Trophoblast cell (in vitro differentiated cells and primary cell): Measurements from ENCODE around the gene PIGU.

Experiments
- DNase-seq, 2 donors: peaks; one replicate each; pipeline ENCODE4 v3.0.0-alpha.2; 2016
- H2AFZ ChIP-seq: 2 replicates; pipeline ENCODE4 v1.6.1; 2013; ENCODE audit warnings: low read length, moderate library complexity, mild to moderate bottlenecking; ENCODE audit not compliant: insufficient read depth, poor library complexity
- H2AK5ac ChIP-seq: 2 replicates; pipeline ENCODE4 v1.6.1; 2013; ENCODE audit warnings: mild to moderate bottlenecking, low read length
- H2BK120ac ChIP-seq: 2 replicates; pipeline ENCODE4 v1.6.1; 2013; ENCODE audit warnings: low read length, mild to moderate bottlenecking, moderate library complexity; ENCODE audit not compliant: insufficient read depth, poor library complexity
- H2BK12ac ChIP-seq: 2 replicates; pipeline ENCODE4 v1.6.1; 2013; ENCODE audit warnings: mild to moderate bottlenecking, low read length, moderate library complexity
- H2BK5ac ChIP-seq: 2 replicates; pipeline ENCODE4 v1.6.1; 2013; ENCODE audit warnings: low read length, low read depth, moderate library complexity, mild to moderate bottlenecking; ENCODE audit not compliant: poor library complexity
- H3K14ac ChIP-seq: 2 replicates; pipeline ENCODE4 v1.6.1; 2013; ENCODE audit warnings: mild to moderate bottlenecking, low read length
- H3K18ac ChIP-seq: 2 replicates; pipeline ENCODE4 v1.6.1; 2013; ENCODE audit warnings: mild to moderate bottlenecking, low read length
- H3K23ac ChIP-seq: 2 replicates; pipeline ENCODE4 v1.6.1; 2013; ENCODE audit warnings: low read length
- H3K27ac ChIP-seq: 2 replicates; pipeline ENCODE4 v1.5.1; 2013; ENCODE audit warnings: low read depth, mild to moderate bottlenecking, inconsistent platforms, low read length, moderate library complexity
- H3K27me3 ChIP-seq: 2 replicates; pipeline ENCODE4 v1.6.1; 2013; ENCODE audit warnings: inconsistent platforms, mild to moderate bottlenecking, low read length, moderate library complexity; ENCODE audit not compliant: insufficient read depth
- H3K36me3 ChIP-seq, 2 experiments: 1 replicate in 1 of 2; 2 replicates in 1 of 2; pipeline ENCODE4 v1.6.1; 2013; ENCODE audit warnings: low read length in 2 of 2, mild to moderate bottlenecking in 2 of 2, moderate library complexity in 1 of 2; ENCODE audit not compliant: insufficient read depth in 2 of 2, control insufficient read depth in 1 of 2
- H3K4ac ChIP-seq: 2 replicates; pipeline ENCODE4 v1.6.1; 2013; ENCODE audit warnings: low read depth, mild to moderate bottlenecking, low read length, moderate library complexity
- H3K4me1 ChIP-seq, 2 experiments: 1 replicate in 1 of 2; 2 replicates in 1 of 2; pipeline ENCODE4 v1.6.1; 2013; ENCODE audit warnings: low read length in 2 of 2, mild to moderate bottlenecking in 2 of 2, moderate library complexity in 1 of 2; ENCODE audit not compliant: insufficient read depth in 2 of 2, control insufficient read depth in 1 of 2
- H3K4me2 ChIP-seq: 2 replicates; pipeline ENCODE4 v1.6.1; 2013; ENCODE audit warnings: inconsistent platforms, mild to moderate bottlenecking, low read length, moderate library complexity
- H3K4me3 ChIP-seq: 2 replicates; pipeline ENCODE4 v1.5.1; 2013; ENCODE audit warnings: mild to moderate bottlenecking, low read depth, low read length, inconsistent platforms
- H3K79me1 ChIP-seq: one replicate; pipeline ENCODE4 v1.6.1; 2013; ENCODE audit warnings: low read length
- H3K79me2 ChIP-seq: 2 replicates; pipeline ENCODE4 v1.6.1; 2013; ENCODE audit warnings: low read length, mild to moderate bottlenecking; ENCODE audit not compliant: control insufficient read depth, insufficient read depth, poor library complexity
- H3K9ac ChIP-seq: 2 replicates; pipeline ENCODE4 v1.6.1; 2013; ENCODE audit warnings: mild to moderate bottlenecking, low read length
- H3K9me3 ChIP-seq: 2 replicates; pipeline ENCODE4 v1.6.1; 2013; ENCODE audit warnings: low read depth, mild to moderate bottlenecking, control low read depth, inconsistent platforms, low read length; ENCODE audit not compliant: insufficient read depth
- H4K12ac ChIP-seq: 2 replicates; pipeline ENCODE4 v1.6.1; 2013; ENCODE audit warnings: low read depth, mild to moderate bottlenecking, low read length, moderate library complexity
- H4K8ac ChIP-seq: 2 replicates; pipeline ENCODE4 v1.6.1; 2013; ENCODE audit warnings: low read depth, mild to moderate bottlenecking, low read length, moderate library complexity
- H4K91ac ChIP-seq: one replicate; pipeline ENCODE4 v1.6.1; 2013; ENCODE audit warnings: low read depth, mild to moderate bottlenecking, low read length, moderate library complexity
- WGBS: extraction: QIAGEN DNeasy Blood & Tissue Kit; methylation state at CpG from one replicate; pipeline ENCODE4 v1.1.7; 2013; ENCODE audit warnings: missing lambda C conversion rate; ENCODE audit not compliant: insufficient read length, insufficient coverage; ENCODE audit errors: extremely low coverage; 5-methylcytosine and 5-hydroxymethylcytosine counted together

The PIGU gene

GRCh38 chr20:34647737-34648136 is 29.2 kb downstream of the PIGU start:
- no peak overlapping the region for H3K4me2 ChIP-seq
- H3K18ac ChIP-seq = no peak overlapping the region
- peak in 1 of 2 donors; percentile 47 for DNase-seq
- H4K8ac ChIP-seq = no peak overlapping the region
- no peak overlapping the region for H4K91ac ChIP-seq
- no peak overlapping the region for H3K27ac ChIP-seq
- no peak overlapping the region for H3K4ac ChIP-seq
- H3K23ac ChIP-seq = no peak overlapping the region
- H3K9me3 ChIP-seq = no peaks in the 10 kb centered on the region
- no peaks in the 10 kb centered on the region for H3K79me1 ChIP-seq
- no peaks in the 10 kb centered on the region for H3K79me2 ChIP-seq
- H2BK12ac ChIP-seq = no peak overlapping the region
- no peak overlapping the region for H2AK5ac ChIP-seq
- no peak overlapping the region for H3K4me3 ChIP-seq
- no peak overlapping the region for H2AFZ ChIP-seq
- no peaks in the 10 kb centered on the region for H3K4me1 ChIP-seq
- H2BK120ac ChIP-seq = no peak overlapping the region
- no peak overlapping the region for H4K12ac ChIP-seq
- no CpG with 5 or more reads among the region's 1 CpG for WGBS
- no peak overlapping the region for H3K9ac ChIP-seq
- H2BK5ac ChIP-seq = no peak overlapping the region
- H3K36me3 ChIP-seq = peaks cover 0 to 3% of the 10 kb centered on the region in 2 experiments
- no peaks in the 10 kb centered on the region for H3K27me3 ChIP-seq
- no peak overlapping the region for H3K14ac ChIP-seq

GRCh38 chr20:34644951-34645350 is 31.9 kb downstream of the PIGU start:
- Histone ChIP-seq H3K4ac (no peak overlapping the region), H2BK12ac (no peak overlapping the region), H3K27ac (no peak overlapping the region), H3K4me2 (no peak overlapping the region), H4K12ac (no peak overlapping the region), H2AFZ (no peak overlapping the region), H3K9me3 (no peaks in the 10 kb centered on the region), H2BK5ac (no peak overlapping the region), H3K79me2 (no peaks in the 10 kb centered on the region), H3K18ac (no peak overlapping the region), H3K36me3 (no peaks in the 10 kb centered on the region), H4K8ac (no peak overlapping the region), H3K4me1 (no peaks in the 10 kb centered on the region), H3K9ac (no peak overlapping the region), H4K91ac (no peak overlapping the region), H3K27me3 (no peaks in the 10 kb centered on the region), H2AK5ac (no peak overlapping the region), H2BK120ac (no peak overlapping the region), H3K14ac (no peak overlapping the region), H3K79me1 (no peaks in the 10 kb centered on the region), H3K4me3 (no peak overlapping the region), H3K23ac (no peak overlapping the region)
- no CpG with 5 or more reads among the region's 1 CpG for WGBS
- DNase-seq = no peak

GRCh38 chr20:34644345-34644744 is 32.5 kb downstream of the PIGU start:
- H3K18ac ChIP-seq = no peak overlapping the region
- no peak overlapping the region for H3K4me2 ChIP-seq
- H2AK5ac ChIP-seq = no peak overlapping the region
- no peak for DNase-seq
- H3K4me1 ChIP-seq = no peaks in the 10 kb centered on the region
- no peaks in the 10 kb centered on the region for H3K79me2 ChIP-seq
- no peak overlapping the region for H2BK5ac ChIP-seq
- no peak overlapping the region for H3K27ac ChIP-seq
- no CpG with 5 or more reads among the region's 1 CpG for WGBS
- H3K9me3 ChIP-seq = no peaks in the 10 kb centered on the region
- H3K4ac ChIP-seq = no peak overlapping the region
- H3K36me3 ChIP-seq = no peaks in the 10 kb centered on the region
- no peak overlapping the region for H2BK12ac ChIP-seq
- H3K23ac ChIP-seq = no peak overlapping the region
- H2AFZ ChIP-seq = no peak overlapping the region
- H3K79me1 ChIP-seq = no peaks in the 10 kb centered on the region
- no peak overlapping the region for H3K4me3 ChIP-seq
- H3K9ac ChIP-seq = no peak overlapping the region
- no peak overlapping the region for H2BK120ac ChIP-seq
- no peak overlapping the region for H4K91ac ChIP-seq
- no peak overlapping the region for H4K8ac ChIP-seq
- no peak overlapping the region for H3K14ac ChIP-seq
- no peaks in the 10 kb centered on the region for H3K27me3 ChIP-seq
- no peak overlapping the region for H4K12ac ChIP-seq

- Histone ChIP-seq H3K27ac (no peak overlapping the region), H2BK12ac (no peak overlapping the region), H3K4ac (no peak overlapping the region)
Observed at GRCh38 chr20:34643928-34644327, 33.0 kb downstream of the PIGU start.

More at GRCh38 chr20:34643928-34644327, 33.0 kb downstream of the PIGU start:
- Histone ChIP-seq H3K4me3 (no peak overlapping the region), H2AK5ac (no peak overlapping the region), H3K36me3 (no peaks in the 10 kb centered on the region), H3K9ac (no peak overlapping the region), H3K14ac (no peak overlapping the region), H4K8ac (no peak overlapping the region), H3K27me3 (no peaks in the 10 kb centered on the region), H3K18ac (no peak overlapping the region), H2AFZ (no peak overlapping the region), H4K12ac (no peak overlapping the region), H3K23ac (no peak overlapping the region), H3K79me2 (no peaks in the 10 kb centered on the region), H3K4me1 (no peaks in the 10 kb centered on the region), H2BK120ac (no peak overlapping the region), H3K79me1 (no peaks in the 10 kb centered on the region), H3K9me3 (no peaks in the 10 kb centered on the region), H4K91ac (no peak overlapping the region), H2BK5ac (no peak overlapping the region), H3K4me2 (no peak overlapping the region)
- DNase-seq = no peak
